OCI-LY7 (cell line): Measurements from ENCODE around the gene PPP4C. TPM values are rescaled to one million over a fixed set of nuclear protein-coding genes. Genes with fewer than 3 reads are reported as not detected.
A peak's percentile ranks its signal among the peaks of the same experiment; 100 is the strongest.

Experiments
- BruUV-seq: library from RNA; stranded (reverse); fragments of 400-500 nt; replicated peaks from 2 replicates; lab custom pipeline; 2021; lab: Mats Ljungman, UMichigan
- CTCF ChIA-PET: fragments of 300-600 bp; sonication (Branson Sonifier 250); formaldehyde crosslinking; loops from one replicate; lab custom pipeline; 2022; ENCODE audit warnings: antibody characterized with exemption; ENCODE audit not compliant: unreplicated experiment; lab: Charles Lee
- POLR2A ChIA-PET: fragments of 300-600 bp; sonication (Branson Sonifier 250); formaldehyde crosslinking; loops from one replicate; lab custom pipeline; 2022; ENCODE audit warnings: antibody characterized with exemption; lab: Charles Lee
- DNase-seq: peaks from one replicate; pipeline ENCODE4 v3.0.0-alpha.2; 2015; ENCODE audit warnings: low spot score
- H2AFZ ChIP-seq: fragments of 200-600 bp; sonication (generic), shearing (Covaris generic); 2 replicates; pipeline ENCODE4 v1.6.1; 2014; ENCODE audit warnings: mild to moderate bottlenecking, antibody characterized with exemption, low read length, moderate library complexity
- H3K27ac ChIP-seq: fragments of 200-600 bp; sonication (generic); 2 replicates; pipeline ENCODE4 v1.5.1; 2014; ENCODE audit warnings: mixed run types, low read depth, mild to moderate bottlenecking, moderate library complexity, low read length, inconsistent platforms; ENCODE audit not compliant: poor library complexity, severe bottlenecking
- H3K36me3 ChIP-seq: fragments of 200-600 bp; sonication (generic); 2 replicates; pipeline ENCODE4 v1.6.1; 2014; ENCODE audit warnings: mild to moderate bottlenecking, antibody characterized with exemption, low read length, moderate library complexity, mixed read lengths; ENCODE audit not compliant: insufficient read depth
- H3K4me1 ChIP-seq: fragments of 200-600 bp; sonication (generic); 2 replicates; pipeline ENCODE4 v1.5.1; 2014; ENCODE audit warnings: mild to moderate bottlenecking, low read length; ENCODE audit not compliant: insufficient read depth, poor library complexity, severe bottlenecking
- H3K4me2 ChIP-seq: fragments of 200-600 bp; sonication (generic); 2 replicates; pipeline ENCODE4 v1.6.1; 2014; ENCODE audit warnings: mild to moderate bottlenecking, low read length
- H3K4me3 ChIP-seq: fragments of 200-600 bp; sonication (generic); 2 replicates; pipeline ENCODE4 v1.5.1; 2014; ENCODE audit warnings: mild to moderate bottlenecking, low read depth, low read length; ENCODE audit not compliant: poor library complexity, severe bottlenecking
- H3K79me2 ChIP-seq: fragments of 200-600 bp; sonication (generic); 2 replicates; pipeline ENCODE4 v1.6.1; 2016; ENCODE audit warnings: low read depth, mild to moderate bottlenecking, low read length, moderate library complexity, mixed read lengths; ENCODE audit not compliant: insufficient read depth
- H3K9me2 ChIP-seq: fragments of 200-600 bp; sonication (generic); 2 replicates; pipeline ENCODE4 v1.6.1; 2016; ENCODE audit warnings: mild to moderate bottlenecking, low read length, mixed read lengths; ENCODE audit not compliant: insufficient read depth
- H3K9me3 ChIP-seq: fragments of 200-600 bp; sonication (generic); 2 replicates; pipeline ENCODE4 v1.6.1; 2014; ENCODE audit warnings: mild to moderate bottlenecking, mixed run types, low read length, mixed read lengths
- H4K20me1 ChIP-seq: fragments of 200-600 bp; sonication (generic); 2 replicates; pipeline ENCODE4 v1.6.1; 2014; ENCODE audit warnings: mild to moderate bottlenecking, antibody characterized with exemption, low read length, moderate library complexity, mixed read lengths; ENCODE audit not compliant: insufficient read depth
- EZH2phosphoT487 ChIP-seq: fragments of 200-600 bp; sonication (generic); IDR thresholded peaks from 2 replicates; pipeline ENCODE4 v1.6.1; 2018; ENCODE audit warnings: low read depth, borderline replicate concordance, mild to moderate bottlenecking, mixed run types, antibody characterized with exemption, low read length, moderate library complexity, mixed read lengths
- intact Hi-C: fragments of 100-400 bp; cut with micrococcal nuclease; formaldehyde crosslinking; loops from one replicate; pipeline ENCODE4 v1.10.0; 2022; ENCODE audit not compliant: unreplicated experiment
- total RNA-seq, 2 experiments: library from RNA; depleted of rRNA in 1 of 2; stranded (reverse); fragments of >200 nt in 1 of 2; shearing (Covaris generic) in 1 of 2; gene quantifications; 2 replicates each; pipeline ENCODE4 v1.2.3, GENCODE V29; 2014 to 2022
- TF ChIP-seq, protein P1 (sequence below): fragments of 200-600 bp; sonication (generic); conservative IDR thresholded peaks from 2 replicates; pipeline ENCODE4 v1.5.1; 2014; ENCODE audit warnings: mild to moderate bottlenecking, antibody characterized with exemption, low read length, moderate library complexity, mixed read lengths

PPP4C gene
- total RNA-seq, 2 experiments from 2014 or later = 124 to 144 TPM

DNA sequence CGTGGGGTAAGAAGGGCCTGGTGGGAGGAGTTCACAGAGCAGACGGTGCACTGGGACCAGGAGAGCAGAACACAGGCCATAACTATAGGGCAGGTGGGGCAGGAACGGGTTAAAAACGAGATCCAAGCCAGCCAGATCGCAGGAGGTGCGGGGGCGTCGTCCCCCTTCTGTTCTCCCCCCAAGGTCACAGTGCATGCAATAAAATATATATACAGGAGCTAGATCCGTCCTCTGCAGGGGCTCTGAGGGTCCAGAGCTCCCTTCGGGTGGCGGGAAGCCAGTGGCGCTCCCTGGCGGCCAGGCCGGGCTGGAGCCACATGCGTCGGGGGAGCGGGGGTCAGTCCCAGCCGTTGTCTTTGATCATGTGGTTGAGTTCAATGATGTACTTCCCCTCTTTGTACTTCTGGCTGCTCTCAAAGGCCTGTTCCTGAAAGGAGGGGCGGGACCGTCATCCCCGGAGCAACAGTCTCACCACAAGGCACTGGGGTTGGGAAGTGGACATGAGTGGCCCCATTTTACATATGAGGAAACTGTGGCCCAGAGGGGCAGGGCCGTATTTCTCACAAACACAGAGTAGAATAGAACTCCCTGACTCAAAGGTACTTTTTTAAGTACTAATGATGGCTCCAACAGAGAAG, 16.7 kb downstream of the PPP4C start:
- ChIA-PET CTCF (interaction anchor here (0.5 to 1.7 kb wide), 9 partner anchors 14 to 215 kb away, joined by 3 to 5 read pairs (median 3); partner anchors contain the start of gene ALDOA), POLR2A (interaction anchor here (0.6 to 1.8 kb wide), 9 partner anchors 15 to 88 kb away, joined by 3 to 9 read pairs (median 4); partner anchors contain the start of gene PPP4C)
- Histone ChIP-seq H3K36me3 (peaks cover 6% of the 10 kb centered on the region; the same call in 1 of the 2 replicates), H2AFZ (peak overlapping the region; percentile 84; the same call in 1 of the 2 replicates), H3K4me2 (peak overlapping the region; percentile 92), H3K79me2 (no peaks in the 10 kb centered on the region), H3K4me1 (peaks cover 35% of the 10 kb centered on the region), H3K9me2 (no peaks in the 10 kb centered on the region), H4K20me1 (no peaks in the 10 kb centered on the region), H3K9me3 (peaks cover 11% of the 10 kb centered on the region), H3K27ac (peak overlapping the region; percentile 79), H3K4me3 (peak overlapping the region; percentile 71)
- TF ChIP-seq EZH2phosphoT487 = no peak
- TF ChIP-seq, protein P1, sequence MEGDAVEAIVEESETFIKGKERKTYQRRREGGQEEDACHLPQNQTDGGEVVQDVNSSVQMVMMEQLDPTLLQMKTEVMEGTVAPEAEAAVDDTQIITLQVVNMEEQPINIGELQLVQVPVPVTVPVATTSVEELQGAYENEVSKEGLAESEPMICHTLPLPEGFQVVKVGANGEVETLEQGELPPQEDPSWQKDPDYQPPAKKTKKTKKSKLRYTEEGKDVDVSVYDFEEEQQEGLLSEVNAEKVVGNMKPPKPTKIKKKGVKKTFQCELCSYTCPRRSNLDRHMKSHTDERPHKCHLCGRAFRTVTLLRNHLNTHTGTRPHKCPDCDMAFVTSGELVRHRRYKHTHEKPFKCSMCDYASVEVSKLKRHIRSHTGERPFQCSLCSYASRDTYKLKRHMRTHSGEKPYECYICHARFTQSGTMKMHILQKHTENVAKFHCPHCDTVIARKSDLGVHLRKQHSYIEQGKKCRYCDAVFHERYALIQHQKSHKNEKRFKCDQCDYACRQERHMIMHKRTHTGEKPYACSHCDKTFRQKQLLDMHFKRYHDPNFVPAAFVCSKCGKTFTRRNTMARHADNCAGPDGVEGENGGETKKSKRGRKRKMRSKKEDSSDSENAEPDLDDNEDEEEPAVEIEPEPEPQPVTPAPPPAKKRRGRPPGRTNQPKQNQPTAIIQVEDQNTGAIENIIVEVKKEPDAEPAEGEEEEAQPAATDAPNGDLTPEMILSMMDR = peak; percentile 88
- intact Hi-C loops = loop anchor here (1.0 to 10.0 kb wide), 4 partner anchors 17 to 312 kb away; partner anchors contain the start of genes ALDOA, PPP4C and ZNF771
- peak; percentile 95 for DNase-seq
- TSS peak; percentile 69 for BruUV-seq

GRCh38 chr16:30094541-30095165, 18.9 kb downstream of the PPP4C start:
- no peaks in the 10 kb centered on the region for H4K20me1 ChIP-seq
- H3K9me2 ChIP-seq = no peaks in the 10 kb centered on the region
- CTCF ChIA-PET = no interaction called here
- H3K27ac ChIP-seq = no peak overlapping the region
- peak overlapping the region; percentile 94 for H3K4me2 ChIP-seq
- peaks cover 35% of the 10 kb centered on the region for H3K4me1 ChIP-seq
- no peak for DNase-seq
- intact Hi-C loops = loop anchor here (10.0 kb wide), 1 partner anchor 310 kb away; the partner anchor contains the start of gene ZNF771
- H3K4me3 ChIP-seq = peak overlapping the region; percentile 66
- POLR2A ChIA-PET = no interaction called here
- no peaks in the 10 kb centered on the region for H3K79me2 ChIP-seq
- H3K9me3 ChIP-seq = peaks cover 23% of the 10 kb centered on the region
- H3K36me3 ChIP-seq = peaks cover 6% of the 10 kb centered on the region; the same call in 1 of the 2 replicates
- TF ChIP-seq, protein P1 = no peak
- no peak for TF ChIP-seq EZH2phosphoT487
- BruUV-seq = no TSS peak
- no peak overlapping the region for H2AFZ ChIP-seq
